ENCODE measurements around the gene CACNB1. TPM values are rescaled to one million over a fixed set of nuclear protein-coding genes. Genes with fewer than 3 reads are reported as not detected.

The CACNB1 gene
- total and polyA plus RNA-seq, 10 of the 15 experiments (the other 5 are each of a cell fraction or from before 2014, with no cell fraction given): 0.06 to 15.6 (median 6.3) TPM

DNA sequence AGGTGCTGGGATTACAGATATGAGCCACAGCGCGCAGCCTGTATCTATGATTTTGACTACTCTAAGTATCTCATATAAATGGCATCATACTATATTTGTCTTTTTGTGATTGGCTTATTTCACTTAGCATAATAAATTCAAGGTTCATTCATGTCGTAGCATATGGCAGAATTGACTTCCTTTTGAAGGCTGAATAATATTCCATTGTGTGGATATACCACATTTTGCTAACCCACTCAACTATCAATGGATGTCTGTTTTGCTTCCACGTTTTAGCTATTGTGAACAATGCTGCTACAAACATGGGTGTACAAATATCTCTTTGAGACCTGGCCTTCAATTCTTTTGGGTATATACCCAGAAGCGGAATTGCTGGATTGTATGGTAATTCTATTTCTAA is 56.2 kb downstream of the CACNB1 start (continued):
- TF ChIP-seq, protein P1, sequence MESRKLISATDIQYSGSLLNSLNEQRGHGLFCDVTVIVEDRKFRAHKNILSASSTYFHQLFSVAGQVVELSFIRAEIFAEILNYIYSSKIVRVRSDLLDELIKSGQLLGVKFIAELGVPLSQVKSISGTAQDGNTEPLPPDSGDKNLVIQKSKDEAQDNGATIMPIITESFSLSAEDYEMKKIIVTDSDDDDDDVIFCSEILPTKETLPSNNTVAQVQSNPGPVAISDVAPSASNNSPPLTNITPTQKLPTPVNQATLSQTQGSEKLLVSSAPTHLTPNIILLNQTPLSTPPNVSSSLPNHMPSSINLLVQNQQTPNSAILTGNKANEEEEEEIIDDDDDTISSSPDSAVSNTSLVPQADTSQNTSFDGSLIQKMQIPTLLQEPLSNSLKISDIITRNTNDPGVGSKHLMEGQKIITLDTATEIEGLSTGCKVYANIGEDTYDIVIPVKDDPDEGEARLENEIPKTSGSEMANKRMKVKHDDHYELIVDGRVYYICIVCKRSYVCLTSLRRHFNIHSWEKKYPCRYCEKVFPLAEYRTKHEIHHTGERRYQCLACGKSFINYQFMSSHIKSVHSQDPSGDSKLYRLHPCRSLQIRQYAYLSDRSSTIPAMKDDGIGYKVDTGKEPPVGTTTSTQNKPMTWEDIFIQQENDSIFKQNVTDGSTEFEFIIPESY (IDR thresholded peaks at IDR 0.05): no peak
- TF ChIP-seq JUNB (IDR thresholded peaks at IDR 0.05): no peak
- no peak for TF ChIP-seq PML (IDR thresholded peaks at IDR 0.05; ENCODE audit: low read length)
- no peak for TF ChIP-seq JUND (IDR thresholded peaks at IDR 0.05; ENCODE audit: low read depth, low read length)
- TF ChIP-seq ZNF207 (IDR thresholded peaks at IDR 0.05; ENCODE audit: borderline replicate concordance): no peak

DNA sequence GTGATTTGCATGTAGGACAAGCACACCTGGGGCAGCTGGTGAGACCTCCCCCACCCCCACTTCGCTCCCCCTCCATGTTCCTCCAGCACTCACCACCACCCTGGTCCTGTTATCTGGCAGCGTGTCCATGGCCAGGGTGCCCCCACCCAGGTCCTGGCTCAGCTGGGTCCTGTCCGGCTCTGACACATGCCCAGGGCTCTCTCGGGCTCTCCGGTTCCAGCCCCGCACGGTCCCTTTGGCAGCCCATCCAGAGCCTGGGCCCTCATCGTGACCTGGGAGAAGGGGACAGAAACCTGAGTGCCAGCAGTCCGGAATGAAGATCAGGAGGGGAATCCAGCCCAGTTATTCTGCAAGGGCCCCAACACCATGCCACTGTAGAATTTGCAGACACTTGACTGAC is 57.9 kb downstream of the CACNB1 start:
- in situ Hi-C loops (cut with MboI) (no loop called here), intact Hi-C loops (cut with micrococcal nuclease; ENCODE audit: unreplicated experiment) (no loop called here)
- H3K9me3 ChIP-seq (replicated peaks; ENCODE audit: control insufficient read depth, insufficient read depth, low read length): no peaks in the 10 kb centered on the region
- FAIRE-seq: no peak
- ChIA-PET CTCF (interaction anchor here (0.6 kb wide), 1 partner anchor 98 kb away, joined by 3 read pairs; no protein-coding TSS in a partner anchor), RAD21 (ENCODE audit: unreplicated experiment) (no interaction called here), SMC1A (ENCODE audit: uncharacterized antibody, unreplicated experiment) (no interaction called here), POLR2A (no interaction called here)
- no peak overlapping the region for H3K4me2 ChIP-seq (ENCODE audit: control insufficient read depth, insufficient read depth)
- no peak overlapping the region; the same call in 1 of the 2 replicates for H3K9ac ChIP-seq (ENCODE audit: control insufficient read depth, insufficient read depth, low read length)
- H4K20me1 ChIP-seq (ENCODE audit: control insufficient read depth, insufficient read depth): no peaks in the 10 kb centered on the region
- no peaks in the 10 kb centered on the region for H3K36me3 ChIP-seq (ENCODE audit: control insufficient read depth in 2 of 2, insufficient read depth in 2 of 2, low read length in 1 of 2)
- no peak for ATAC-seq
- no peaks in the 10 kb centered on the region for H3K4me1 ChIP-seq (ENCODE audit: control insufficient read depth, insufficient read depth, low read length)
- DNase-seq (ENCODE audit: low read depth, low spot score): no peak
- H2AFZ ChIP-seq (ENCODE audit: control insufficient read depth, low read depth, low read length): no peak overlapping the region
- no peaks in the 10 kb centered on the region for H3K79me2 ChIP-seq (ENCODE audit: control insufficient read depth, insufficient read depth, low read length)
- BruUV-seq (replicated peaks): no TSS peak
- H3K27ac ChIP-seq (ENCODE audit: control insufficient read depth, insufficient read depth): no peak overlapping the region
- no peaks in the 10 kb centered on the region for H3K27me3 ChIP-seq (replicated peaks in 1 of 2; ENCODE audit: control insufficient read depth in 2 of 2, insufficient read depth in 2 of 2, low read length in 1 of 2)
- no peak overlapping the region for H3K4me3 ChIP-seq
- whole genome bisulfite sequencing (ENCODE audit: insufficient coverage, insufficient replicate concordance, low lambda C conversion rate, missing lambda C conversion rate): 63% methylated on average over 9 of the region's 9 CpGs
- no peak for TF ChIP-seq NFYB (IDR thresholded peaks at IDR 0.05; ENCODE audit: insufficient read depth, low read depth, low read length)
- no peak for TF ChIP-seq PML (IDR thresholded peaks at IDR 0.05; ENCODE audit: low read length)
- TF ChIP-seq, protein P2, sequence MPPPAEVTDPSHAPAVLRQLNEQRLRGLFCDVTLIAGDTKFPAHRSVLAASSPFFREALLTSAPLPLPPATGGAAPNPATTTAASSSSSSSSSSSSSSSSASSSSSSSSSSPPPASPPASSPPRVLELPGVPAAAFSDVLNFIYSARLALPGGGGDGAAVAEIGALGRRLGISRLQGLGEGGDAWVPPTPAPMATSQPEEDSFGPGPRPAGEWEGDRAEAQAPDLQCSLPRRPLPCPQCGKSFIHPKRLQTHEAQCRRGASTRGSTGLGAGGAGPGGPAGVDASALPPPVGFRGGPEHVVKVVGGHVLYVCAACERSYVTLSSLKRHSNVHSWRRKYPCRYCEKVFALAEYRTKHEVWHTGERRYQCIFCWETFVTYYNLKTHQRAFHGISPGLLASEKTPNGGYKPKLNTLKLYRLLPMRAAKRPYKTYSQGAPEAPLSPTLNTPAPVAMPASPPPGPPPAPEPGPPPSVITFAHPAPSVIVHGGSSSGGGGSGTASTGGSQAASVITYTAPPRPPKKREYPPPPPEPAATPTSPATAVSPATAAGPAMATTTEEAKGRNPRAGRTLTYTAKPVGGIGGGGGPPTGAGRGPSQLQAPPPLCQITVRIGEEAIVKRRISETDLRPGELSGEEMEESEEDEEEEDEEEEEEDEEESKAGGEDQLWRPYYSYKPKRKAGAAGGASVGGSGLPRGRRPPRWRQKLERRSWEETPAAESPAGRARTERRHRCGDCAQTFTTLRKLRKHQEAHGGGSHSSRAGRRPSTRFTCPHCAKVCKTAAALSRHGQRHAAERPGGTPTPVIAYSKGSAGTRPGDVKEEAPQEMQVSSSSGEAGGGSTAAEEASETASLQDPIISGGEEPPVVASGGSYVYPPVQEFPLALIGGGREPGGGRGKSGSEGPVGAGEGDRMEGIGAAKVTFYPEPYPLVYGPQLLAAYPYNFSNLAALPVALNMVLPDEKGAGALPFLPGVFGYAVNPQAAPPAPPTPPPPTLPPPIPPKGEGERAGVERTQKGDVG (CRISPR knock-in tag; IDR thresholded peaks at IDR 0.05): no peak
- no peak for TF ChIP-seq TBL1XR1 (IDR thresholded peaks at IDR 0.05; ENCODE audit: low read depth, low read length)
- no peak for TF ChIP-seq IKZF1 (conservative IDR thresholded peaks at IDR 0.05)
- TF ChIP-seq, protein P3, sequence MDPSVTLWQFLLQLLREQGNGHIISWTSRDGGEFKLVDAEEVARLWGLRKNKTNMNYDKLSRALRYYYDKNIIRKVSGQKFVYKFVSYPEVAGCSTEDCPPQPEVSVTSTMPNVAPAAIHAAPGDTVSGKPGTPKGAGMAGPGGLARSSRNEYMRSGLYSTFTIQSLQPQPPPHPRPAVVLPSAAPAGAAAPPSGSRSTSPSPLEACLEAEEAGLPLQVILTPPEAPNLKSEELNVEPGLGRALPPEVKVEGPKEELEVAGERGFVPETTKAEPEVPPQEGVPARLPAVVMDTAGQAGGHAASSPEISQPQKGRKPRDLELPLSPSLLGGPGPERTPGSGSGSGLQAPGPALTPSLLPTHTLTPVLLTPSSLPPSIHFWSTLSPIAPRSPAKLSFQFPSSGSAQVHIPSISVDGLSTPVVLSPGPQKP (IDR thresholded peaks at IDR 0.05; ENCODE audit: low read depth, low read length): no peak
- TF ChIP-seq, protein P4, sequence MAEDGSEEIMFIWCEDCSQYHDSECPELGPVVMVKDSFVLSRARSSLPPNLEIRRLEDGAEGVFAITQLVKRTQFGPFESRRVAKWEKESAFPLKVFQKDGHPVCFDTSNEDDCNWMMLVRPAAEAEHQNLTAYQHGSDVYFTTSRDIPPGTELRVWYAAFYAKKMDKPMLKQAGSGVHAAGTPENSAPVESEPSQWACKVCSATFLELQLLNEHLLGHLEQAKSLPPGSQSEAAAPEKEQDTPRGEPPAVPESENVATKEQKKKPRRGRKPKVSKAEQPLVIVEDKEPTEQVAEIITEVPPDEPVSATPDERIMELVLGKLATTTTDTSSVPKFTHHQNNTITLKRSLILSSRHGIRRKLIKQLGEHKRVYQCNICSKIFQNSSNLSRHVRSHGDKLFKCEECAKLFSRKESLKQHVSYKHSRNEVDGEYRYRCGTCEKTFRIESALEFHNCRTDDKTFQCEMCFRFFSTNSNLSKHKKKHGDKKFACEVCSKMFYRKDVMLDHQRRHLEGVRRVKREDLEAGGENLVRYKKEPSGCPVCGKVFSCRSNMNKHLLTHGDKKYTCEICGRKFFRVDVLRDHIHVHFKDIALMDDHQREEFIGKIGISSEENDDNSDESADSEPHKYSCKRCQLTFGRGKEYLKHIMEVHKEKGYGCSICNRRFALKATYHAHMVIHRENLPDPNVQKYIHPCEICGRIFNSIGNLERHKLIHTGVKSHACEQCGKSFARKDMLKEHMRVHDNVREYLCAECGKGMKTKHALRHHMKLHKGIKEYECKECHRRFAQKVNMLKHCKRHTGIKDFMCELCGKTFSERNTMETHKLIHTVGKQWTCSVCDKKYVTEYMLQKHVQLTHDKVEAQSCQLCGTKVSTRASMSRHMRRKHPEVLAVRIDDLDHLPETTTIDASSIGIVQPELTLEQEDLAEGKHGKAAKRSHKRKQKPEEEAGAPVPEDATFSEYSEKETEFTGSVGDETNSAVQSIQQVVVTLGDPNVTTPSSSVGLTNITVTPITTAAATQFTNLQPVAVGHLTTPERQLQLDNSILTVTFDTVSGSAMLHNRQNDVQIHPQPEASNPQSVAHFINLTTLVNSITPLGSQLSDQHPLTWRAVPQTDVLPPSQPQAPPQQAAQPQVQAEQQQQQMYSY (CRISPR knock-in tag; IDR thresholded peaks at IDR 0.05): no peak
- TF ChIP-seq KAT2A (conservative IDR thresholded peaks at IDR 0.05; ENCODE audit: control insufficient read depth, low read depth, low read length): no peak
- no peak for TF ChIP-seq ATF7 (IDR thresholded peaks at IDR 0.05; ENCODE audit: low read depth)
- no peak for TF ChIP-seq POLR2AphosphoS2 (IDR thresholded peaks at IDR 0.05; ENCODE audit: low read depth, low read length)
